WTC11 (cell line): ENCODE measurements around the gene C5orf63. TPM values are rescaled to one million over a fixed set of nuclear protein-coding genes. Genes with fewer than 3 reads are reported as not detected.
"Not testable (repeated sequence)": the region's sequence is repeated elsewhere in the genome, so short reads cannot be mapped to it uniquely, and the experiment has no call there.

ENCODE experiments used
- ATAC-seq: fragments of 200-7000 bp; cut with Tn5 transposase; 2 replicates; pipeline ENCODE4 v1.10.0; 2021; ENCODE audit warnings: mild to moderate bottlenecking, moderate library complexity
- CTCF ChIA-PET: fragments of 300-600 bp; sonication (Branson Sonifier 250); formaldehyde crosslinking; loops from one replicate; lab custom pipeline; 2021; ENCODE audit warnings: antibody characterized with exemption; lab: Charles Lee
- POLR2A ChIA-PET: fragments of 350-600 bp; sonication (Branson Sonifier 250); formaldehyde crosslinking; loops from one replicate; lab custom pipeline; 2021; ENCODE audit warnings: antibody characterized with exemption; lab: Charles Lee
- DNase-seq: peaks from one replicate; pipeline ENCODE4 v3.0.0; 2021; ENCODE audit warnings: low spot score
- H3K27ac Mint-ChIP-seq: 2 replicates; pipeline ENCODE4 v1.8.0; 2021; ENCODE audit warnings: mixed read lengths
- H3K27me3 Mint-ChIP-seq: 2 replicates; pipeline ENCODE4 v1.8.0; 2021; ENCODE audit warnings: low read depth, mild to moderate bottlenecking, moderate library complexity, mixed read lengths
- H3K36me3 Mint-ChIP-seq: 2 replicates; pipeline ENCODE4 v1.8.0; 2021; ENCODE audit warnings: mixed read lengths
- H3K4me1 Mint-ChIP-seq: 2 replicates; pipeline ENCODE4 v1.8.0; 2022; ENCODE audit warnings: mixed read lengths
- H3K4me3 Mint-ChIP-seq: 2 replicates; pipeline ENCODE4 v1.8.0; 2021; ENCODE audit warnings: mild to moderate bottlenecking, moderate library complexity, mixed read lengths
- H3K9me3 Mint-ChIP-seq: 2 replicates; pipeline ENCODE4 v1.8.0; 2021; ENCODE audit warnings: mixed read lengths
- CREM ChIP-seq: sonication (generic); formaldehyde crosslinking; IDR thresholded peaks from 2 replicates; pipeline ENCODE4 v1.8.1; 2022; ENCODE audit warnings: mild to moderate bottlenecking, missing genetic modification reagents, moderate library complexity
- MYBL2 ChIP-seq: sonication (generic); formaldehyde crosslinking; IDR thresholded peaks from 2 replicates; pipeline ENCODE4 v1.8.1; 2023; ENCODE audit warnings: mild to moderate bottlenecking, moderate library complexity, missing genetic modification reagents
- NFE2L1 ChIP-seq: sonication (generic); formaldehyde crosslinking; IDR thresholded peaks from 2 replicates; pipeline ENCODE4 v1.8.1; 2023; ENCODE audit warnings: missing genetic modification reagents
- RELA ChIP-seq: sonication (generic); formaldehyde crosslinking; IDR thresholded peaks from 2 replicates; pipeline ENCODE4 v1.8.1; 2022; ENCODE audit warnings: missing genetic modification reagents, mild to moderate bottlenecking, borderline replicate concordance
- RORB ChIP-seq: fragments of 250-450 bp; sonication (Bioruptor Pico); IDR thresholded peaks from 2 replicates; pipeline ENCODE4 v1.9.0; 2021; ENCODE audit warnings: mild to moderate bottlenecking
- TEAD4 ChIP-seq: sonication (generic); formaldehyde crosslinking; IDR thresholded peaks from 2 replicates; pipeline ENCODE4 v1.8.0; 2022; ENCODE audit warnings: mild to moderate bottlenecking, missing genetic modification reagents
- ZNF138 ChIP-seq: sonication (generic); formaldehyde crosslinking; conservative IDR thresholded peaks from 2 replicates; pipeline ENCODE4 v1.8.1; 2022; ENCODE audit warnings: mild to moderate bottlenecking, moderate library complexity, missing genetic modification reagents
- ZNF396 ChIP-seq: fragments of 250-450 bp; sonication (Bioruptor Pico); IDR thresholded peaks from 2 replicates; pipeline ENCODE4 v1.8.0; 2021; ENCODE audit warnings: mild to moderate bottlenecking, moderate library complexity, borderline replicate concordance
- ZNF416 ChIP-seq: fragments of 250-450 bp; sonication (Bioruptor Pico); IDR thresholded peaks from 2 replicates; pipeline ENCODE4 v1.9.0; 2021; ENCODE audit warnings: mild to moderate bottlenecking, inconsistent platforms
- total RNA-seq: library from RNA; stranded (reverse); gene quantifications from 3 replicates; pipeline ENCODE4 v1.2.3, GENCODE V29; 2021
- TF ChIP-seq, protein P1 (sequence below): fragments of 250-450 bp; sonication (Bioruptor Pico); IDR thresholded peaks from 2 replicates; pipeline ENCODE4 v1.8.0; 2021; ENCODE audit warnings: mild to moderate bottlenecking
- TF ChIP-seq, protein P2 (sequence below): sonication (generic); formaldehyde crosslinking; IDR thresholded peaks from 2 replicates; pipeline ENCODE4 v1.8.1; 2022; ENCODE audit warnings: low read depth, mild to moderate bottlenecking, moderate library complexity, missing genetic modification reagents, borderline replicate concordance
- TF ChIP-seq, protein P3 (sequence below): sonication (generic); formaldehyde crosslinking; conservative IDR thresholded peaks from 2 replicates; pipeline ENCODE4 v1.8.1; 2023; ENCODE audit warnings: mild to moderate bottlenecking, low read depth, missing genetic modification reagents, moderate library complexity
- TF ChIP-seq, protein P4 (sequence below): sonication (generic); formaldehyde crosslinking; IDR thresholded peaks from 2 replicates; pipeline ENCODE4 v1.8.1; 2022; ENCODE audit warnings: mild to moderate bottlenecking, missing genetic modification reagents, moderate library complexity, borderline replicate concordance
- TF ChIP-seq, protein P5 (sequence below): fragments of 250-450 bp; sonication (Bioruptor Pico); IDR thresholded peaks from 2 replicates; pipeline ENCODE4 v2.1.2; 2022; ENCODE audit warnings: mild to moderate bottlenecking, moderate library complexity
- TF ChIP-seq, protein P6 (sequence below): fragments of 200-600 bp; IDR thresholded peaks from 2 replicates; pipeline ENCODE4 v1.8.0; 2022; ENCODE audit warnings: antibody characterized with exemption
- TF ChIP-seq, protein P7 (sequence below): sonication (generic); formaldehyde crosslinking; IDR thresholded peaks from 2 replicates; pipeline ENCODE4 v1.8.1; 2022; ENCODE audit warnings: mild to moderate bottlenecking, moderate library complexity, missing genetic modification reagents
- TF ChIP-seq, protein P8 (sequence below): sonication (generic); formaldehyde crosslinking; IDR thresholded peaks from 2 replicates; pipeline ENCODE4 v1.8.0; 2022; ENCODE audit warnings: mild to moderate bottlenecking, missing genetic modification reagents

Gene C5orf63
- total RNA-seq, 1 experiment from 2014 or later, result 3.1 TPM

DNA sequence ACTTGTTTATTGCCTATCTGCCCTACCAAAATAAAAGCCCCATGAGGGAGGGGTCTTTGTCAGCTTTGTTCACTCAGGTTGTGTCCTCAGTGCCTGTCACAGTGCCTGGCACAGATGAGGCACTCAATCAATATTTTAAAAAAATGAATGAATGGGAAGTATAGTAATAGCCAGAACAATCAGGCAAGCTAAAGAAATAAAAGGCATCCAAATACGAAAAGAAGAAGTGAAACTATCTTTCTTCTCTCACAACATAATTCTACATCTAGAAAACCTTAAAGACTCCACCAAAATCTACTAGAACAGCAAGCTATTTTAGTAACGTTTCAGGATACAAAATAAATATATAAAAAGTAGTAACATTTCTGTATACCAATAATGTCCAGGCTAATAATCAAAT, 37.8 kb upstream of the C5orf63 start (continued):
- TF ChIP-seq, protein P1, sequence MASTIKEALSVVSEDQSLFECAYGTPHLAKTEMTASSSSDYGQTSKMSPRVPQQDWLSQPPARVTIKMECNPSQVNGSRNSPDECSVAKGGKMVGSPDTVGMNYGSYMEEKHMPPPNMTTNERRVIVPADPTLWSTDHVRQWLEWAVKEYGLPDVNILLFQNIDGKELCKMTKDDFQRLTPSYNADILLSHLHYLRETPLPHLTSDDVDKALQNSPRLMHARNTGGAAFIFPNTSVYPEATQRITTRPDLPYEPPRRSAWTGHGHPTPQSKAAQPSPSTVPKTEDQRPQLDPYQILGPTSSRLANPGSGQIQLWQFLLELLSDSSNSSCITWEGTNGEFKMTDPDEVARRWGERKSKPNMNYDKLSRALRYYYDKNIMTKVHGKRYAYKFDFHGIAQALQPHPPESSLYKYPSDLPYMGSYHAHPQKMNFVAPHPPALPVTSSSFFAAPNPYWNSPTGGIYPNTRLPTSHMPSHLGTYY (CRISPR knock-in tag), result no peak
- TF ChIP-seq ZNF396 (CRISPR knock-in tag), result no peak
- TF ChIP-seq, protein P2, sequence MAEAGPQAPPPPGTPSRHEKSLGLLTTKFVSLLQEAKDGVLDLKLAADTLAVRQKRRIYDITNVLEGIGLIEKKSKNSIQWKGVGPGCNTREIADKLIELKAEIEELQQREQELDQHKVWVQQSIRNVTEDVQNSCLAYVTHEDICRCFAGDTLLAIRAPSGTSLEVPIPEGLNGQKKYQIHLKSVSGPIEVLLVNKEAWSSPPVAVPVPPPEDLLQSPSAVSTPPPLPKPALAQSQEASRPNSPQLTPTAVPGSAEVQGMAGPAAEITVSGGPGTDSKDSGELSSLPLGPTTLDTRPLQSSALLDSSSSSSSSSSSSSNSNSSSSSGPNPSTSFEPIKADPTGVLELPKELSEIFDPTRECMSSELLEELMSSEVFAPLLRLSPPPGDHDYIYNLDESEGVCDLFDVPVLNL, result no peak

DNA sequence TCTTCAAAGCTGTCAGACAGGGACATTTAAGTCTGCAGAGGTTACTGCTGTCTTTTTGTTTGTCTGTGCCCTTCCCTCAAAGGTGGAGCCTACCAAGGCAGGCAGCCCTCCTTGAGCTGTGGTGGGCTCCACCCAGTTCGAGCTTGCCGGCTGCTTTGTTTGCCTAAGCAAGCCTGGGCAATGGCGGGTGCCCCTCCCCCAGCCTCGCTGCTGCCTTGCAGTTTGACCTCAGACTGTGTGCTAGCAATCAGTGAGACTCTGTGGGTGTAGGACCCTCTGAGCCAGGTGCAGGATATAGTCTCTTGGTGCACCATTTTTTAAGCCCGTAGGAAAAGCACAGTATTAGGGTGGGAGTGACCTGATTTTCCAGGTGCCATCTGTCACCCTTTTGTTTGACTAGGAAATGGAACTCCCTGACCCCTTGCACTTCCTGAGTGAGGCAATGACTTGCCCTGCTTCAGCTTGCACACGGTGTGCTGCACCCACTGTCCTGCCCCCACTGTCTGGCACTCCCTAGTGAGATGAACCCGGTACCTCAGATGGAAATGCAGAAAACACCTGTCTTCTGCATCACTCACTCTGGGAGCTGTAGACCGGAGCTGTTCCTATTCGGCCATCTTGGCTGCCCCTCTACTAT, 35.4 kb upstream of the C5orf63 start:
- H3K27me3 Mint-ChIP-seq, CTCF ChIA-PET, H3K4me1 Mint-ChIP-seq, DNase-seq, H3K4me3 Mint-ChIP-seq, POLR2A ChIA-PET, ATAC-seq, H3K27ac Mint-ChIP-seq: not testable (repeated sequence)
- H3K9me3 Mint-ChIP-seq, result peaks cover 66% of the 10 kb centered on the region
- peaks cover 58% of the 10 kb centered on the region for H3K36me3 Mint-ChIP-seq

DNA sequence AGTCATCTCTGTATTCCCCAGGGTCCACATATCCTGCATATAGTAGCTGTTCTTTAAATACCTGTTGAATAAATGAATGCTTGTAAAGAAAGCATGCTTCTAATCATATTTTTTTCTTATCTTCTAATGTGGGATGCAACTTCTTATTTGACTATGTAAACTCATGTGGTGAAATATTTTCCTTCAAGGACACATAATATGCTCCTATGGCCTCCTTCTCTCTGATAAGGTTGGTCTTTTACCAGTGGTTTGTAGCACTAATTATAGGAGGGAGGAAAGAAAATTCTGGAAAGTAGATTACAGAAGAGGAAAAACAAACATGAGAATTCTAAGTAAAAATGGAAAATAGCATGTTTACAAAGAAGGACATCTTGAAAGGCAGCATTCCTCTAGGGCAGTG, 28.6 kb upstream of the C5orf63 start:
- Mint-ChIP-seq H3K4me1 (peaks cover 19% of the 10 kb centered on the region), H3K27ac (no peak overlapping the region), H3K9me3 (peaks cover 11% of the 10 kb centered on the region), H3K4me3 (no peak overlapping the region), H3K36me3 (peaks cover 12% of the 10 kb centered on the region), H3K27me3 (no peaks in the 10 kb centered on the region; the same call in 1 of the 2 replicates)
- POLR2A ChIA-PET, result no interaction called here
- DNase-seq (no peak), ATAC-seq (no peak)
- TF ChIP-seq RORB (CRISPR knock-in tag), result no peak
- no peak for TF ChIP-seq ZNF138 (CRISPR knock-in tag)
- TF ChIP-seq, protein P3, sequence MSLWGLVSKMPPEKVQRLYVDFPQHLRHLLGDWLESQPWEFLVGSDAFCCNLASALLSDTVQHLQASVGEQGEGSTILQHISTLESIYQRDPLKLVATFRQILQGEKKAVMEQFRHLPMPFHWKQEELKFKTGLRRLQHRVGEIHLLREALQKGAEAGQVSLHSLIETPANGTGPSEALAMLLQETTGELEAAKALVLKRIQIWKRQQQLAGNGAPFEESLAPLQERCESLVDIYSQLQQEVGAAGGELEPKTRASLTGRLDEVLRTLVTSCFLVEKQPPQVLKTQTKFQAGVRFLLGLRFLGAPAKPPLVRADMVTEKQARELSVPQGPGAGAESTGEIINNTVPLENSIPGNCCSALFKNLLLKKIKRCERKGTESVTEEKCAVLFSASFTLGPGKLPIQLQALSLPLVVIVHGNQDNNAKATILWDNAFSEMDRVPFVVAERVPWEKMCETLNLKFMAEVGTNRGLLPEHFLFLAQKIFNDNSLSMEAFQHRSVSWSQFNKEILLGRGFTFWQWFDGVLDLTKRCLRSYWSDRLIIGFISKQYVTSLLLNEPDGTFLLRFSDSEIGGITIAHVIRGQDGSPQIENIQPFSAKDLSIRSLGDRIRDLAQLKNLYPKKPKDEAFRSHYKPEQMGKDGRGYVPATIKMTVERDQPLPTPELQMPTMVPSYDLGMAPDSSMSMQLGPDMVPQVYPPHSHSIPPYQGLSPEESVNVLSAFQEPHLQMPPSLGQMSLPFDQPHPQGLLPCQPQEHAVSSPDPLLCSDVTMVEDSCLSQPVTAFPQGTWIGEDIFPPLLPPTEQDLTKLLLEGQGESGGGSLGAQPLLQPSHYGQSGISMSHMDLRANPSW (CRISPR knock-in tag), result no peak
- TF ChIP-seq CREM (CRISPR knock-in tag), result no peak
- TF ChIP-seq, protein P4, sequence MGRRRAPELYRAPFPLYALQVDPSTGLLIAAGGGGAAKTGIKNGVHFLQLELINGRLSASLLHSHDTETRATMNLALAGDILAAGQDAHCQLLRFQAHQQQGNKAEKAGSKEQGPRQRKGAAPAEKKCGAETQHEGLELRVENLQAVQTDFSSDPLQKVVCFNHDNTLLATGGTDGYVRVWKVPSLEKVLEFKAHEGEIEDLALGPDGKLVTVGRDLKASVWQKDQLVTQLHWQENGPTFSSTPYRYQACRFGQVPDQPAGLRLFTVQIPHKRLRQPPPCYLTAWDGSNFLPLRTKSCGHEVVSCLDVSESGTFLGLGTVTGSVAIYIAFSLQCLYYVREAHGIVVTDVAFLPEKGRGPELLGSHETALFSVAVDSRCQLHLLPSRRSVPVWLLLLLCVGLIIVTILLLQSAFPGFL (CRISPR knock-in tag), result no peak
- TF ChIP-seq ZNF416 (CRISPR knock-in tag), result no peak
- TF ChIP-seq, protein P5, sequence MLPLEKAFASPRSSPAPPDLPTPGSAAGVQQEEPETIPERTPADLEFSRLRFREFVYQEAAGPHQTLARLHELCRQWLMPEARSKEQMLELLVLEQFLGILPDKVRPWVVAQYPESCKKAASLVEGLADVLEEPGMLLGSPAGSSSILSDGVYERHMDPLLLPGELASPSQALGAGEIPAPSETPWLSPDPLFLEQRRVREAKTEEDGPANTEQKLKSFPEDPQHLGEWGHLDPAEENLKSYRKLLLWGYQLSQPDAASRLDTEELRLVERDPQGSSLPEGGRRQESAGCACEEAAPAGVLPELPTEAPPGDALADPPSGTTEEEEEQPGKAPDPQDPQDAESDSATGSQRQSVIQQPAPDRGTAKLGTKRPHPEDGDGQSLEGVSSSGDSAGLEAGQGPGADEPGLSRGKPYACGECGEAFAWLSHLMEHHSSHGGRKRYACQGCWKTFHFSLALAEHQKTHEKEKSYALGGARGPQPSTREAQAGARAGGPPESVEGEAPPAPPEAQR (CRISPR knock-in tag), result no peak
- CTCF ChIA-PET, result no interaction called here

DNA sequence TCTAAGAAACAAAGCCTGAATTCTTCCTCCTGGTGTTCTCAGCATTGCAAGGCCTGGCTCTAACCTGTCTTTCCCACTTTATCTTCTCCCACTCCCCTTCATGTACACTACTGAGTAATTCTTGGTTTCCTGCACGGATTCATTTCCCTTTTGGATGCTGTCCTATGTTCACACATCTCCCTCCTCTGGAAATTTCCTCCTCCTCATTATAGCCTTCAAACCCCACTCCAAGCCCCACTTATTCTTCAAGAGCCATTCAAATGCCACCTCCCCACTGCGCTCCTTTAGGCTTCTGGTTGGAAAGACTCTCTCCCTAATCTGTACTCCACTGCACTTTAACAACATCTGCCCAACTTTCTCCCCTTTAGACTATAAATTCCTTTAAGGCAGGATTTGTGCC, 28.2 kb upstream of the C5orf63 start:
- DNase-seq (no peak), ATAC-seq (no peak)
- CTCF ChIA-PET, result no interaction called here
- POLR2A ChIA-PET, result no interaction called here
- peaks cover 23% of the 10 kb centered on the region for H3K4me1 Mint-ChIP-seq
- no peak overlapping the region for H3K27ac Mint-ChIP-seq
- H3K9me3 Mint-ChIP-seq, result peaks cover 9% of the 10 kb centered on the region
- H3K27me3 Mint-ChIP-seq, result no peaks in the 10 kb centered on the region; the same call in 1 of the 2 replicates
- H3K36me3 Mint-ChIP-seq, result peaks cover 11% of the 10 kb centered on the region
- H3K4me3 Mint-ChIP-seq, result no peak overlapping the region
- TF ChIP-seq RELA (CRISPR knock-in tag), result no peak
- TF ChIP-seq MYBL2 (CRISPR knock-in tag), result no peak
- TF ChIP-seq TEAD4, result no peak
- TF ChIP-seq, protein P6, sequence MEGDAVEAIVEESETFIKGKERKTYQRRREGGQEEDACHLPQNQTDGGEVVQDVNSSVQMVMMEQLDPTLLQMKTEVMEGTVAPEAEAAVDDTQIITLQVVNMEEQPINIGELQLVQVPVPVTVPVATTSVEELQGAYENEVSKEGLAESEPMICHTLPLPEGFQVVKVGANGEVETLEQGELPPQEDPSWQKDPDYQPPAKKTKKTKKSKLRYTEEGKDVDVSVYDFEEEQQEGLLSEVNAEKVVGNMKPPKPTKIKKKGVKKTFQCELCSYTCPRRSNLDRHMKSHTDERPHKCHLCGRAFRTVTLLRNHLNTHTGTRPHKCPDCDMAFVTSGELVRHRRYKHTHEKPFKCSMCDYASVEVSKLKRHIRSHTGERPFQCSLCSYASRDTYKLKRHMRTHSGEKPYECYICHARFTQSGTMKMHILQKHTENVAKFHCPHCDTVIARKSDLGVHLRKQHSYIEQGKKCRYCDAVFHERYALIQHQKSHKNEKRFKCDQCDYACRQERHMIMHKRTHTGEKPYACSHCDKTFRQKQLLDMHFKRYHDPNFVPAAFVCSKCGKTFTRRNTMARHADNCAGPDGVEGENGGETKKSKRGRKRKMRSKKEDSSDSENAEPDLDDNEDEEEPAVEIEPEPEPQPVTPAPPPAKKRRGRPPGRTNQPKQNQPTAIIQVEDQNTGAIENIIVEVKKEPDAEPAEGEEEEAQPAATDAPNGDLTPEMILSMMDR, result no peak
- TF ChIP-seq, protein P7, sequence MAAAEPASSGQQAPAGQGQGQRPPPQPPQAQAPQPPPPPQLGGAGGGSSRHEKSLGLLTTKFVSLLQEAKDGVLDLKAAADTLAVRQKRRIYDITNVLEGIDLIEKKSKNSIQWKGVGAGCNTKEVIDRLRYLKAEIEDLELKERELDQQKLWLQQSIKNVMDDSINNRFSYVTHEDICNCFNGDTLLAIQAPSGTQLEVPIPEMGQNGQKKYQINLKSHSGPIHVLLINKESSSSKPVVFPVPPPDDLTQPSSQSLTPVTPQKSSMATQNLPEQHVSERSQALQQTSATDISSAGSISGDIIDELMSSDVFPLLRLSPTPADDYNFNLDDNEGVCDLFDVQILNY (CRISPR knock-in tag), result no peak
- TF ChIP-seq, protein P1 (CRISPR knock-in tag), result no peak
- no peak for TF ChIP-seq ZNF416 (CRISPR knock-in tag)
- TF ChIP-seq, protein P8, sequence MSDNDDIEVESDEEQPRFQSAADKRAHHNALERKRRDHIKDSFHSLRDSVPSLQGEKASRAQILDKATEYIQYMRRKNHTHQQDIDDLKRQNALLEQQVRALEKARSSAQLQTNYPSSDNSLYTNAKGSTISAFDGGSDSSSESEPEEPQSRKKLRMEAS, result no peak
- no peak for TF ChIP-seq NFE2L1 (CRISPR knock-in tag)
